Duodenal mucosa (tissue), 2 donors: ENCODE data around the gene ENDOV.

Experiments
- H3K27ac ChIP-seq: one replicate; pipeline ENCODE4 v1.7.0; 2013; ENCODE audit warnings: low read depth, low read length
- H3K27me3 ChIP-seq, 2 donors: one replicate each; pipeline ENCODE4 v1.7.0; 2013; ENCODE audit warnings: low read length in 2 of 2, control low read depth in 1 of 2; ENCODE audit not compliant: insufficient read depth in 2 of 2, control insufficient read depth in 1 of 2
- H3K36me3 ChIP-seq, 2 donors: one replicate each; pipeline ENCODE4 v1.7.0; 2013; ENCODE audit warnings: low read length in 2 of 2, control low read depth in 1 of 2; ENCODE audit not compliant: insufficient read depth in 2 of 2, control insufficient read depth in 1 of 2
- H3K4me1 ChIP-seq, 2 donors: one replicate each; pipeline ENCODE4 v1.7.0; 2013; ENCODE audit warnings: low read length in 2 of 2, control low read depth in 1 of 2; ENCODE audit not compliant: insufficient read depth in 2 of 2, control insufficient read depth in 1 of 2
- H3K4me3 ChIP-seq, 2 donors: one replicate each; pipeline ENCODE4 v1.7.0; 2013; ENCODE audit warnings: low read length in 2 of 2, low read depth in 1 of 2
- H3K9ac ChIP-seq, 2 donors: one replicate each; pipeline ENCODE4 v1.7.0; 2013; ENCODE audit warnings: low read length in 2 of 2, low read depth in 1 of 2
- H3K9me3 ChIP-seq, 2 donors: one replicate each; pipeline ENCODE4 v1.7.0; 2013; ENCODE audit warnings: low read length in 2 of 2, control low read depth in 1 of 2; ENCODE audit not compliant: control insufficient read depth in 1 of 2

Gene ENDOV

GRCh38 chr17:80387071-80387470 is 27.9 kb upstream of the ENDOV start:
- Histone ChIP-seq H3K4me3 (no peak overlapping the region), H3K36me3 (peaks cover 60 to 94% of the 10 kb centered on the region in 2 donors), H3K9ac (no peak overlapping the region), H3K9me3 (no peaks in the 10 kb centered on the region), H3K4me1 (no peaks in the 10 kb centered on the region), H3K27me3 (no peaks in the 10 kb centered on the region), H3K27ac (no peak overlapping the region)

- Histone ChIP-seq H3K9me3 (no peaks in the 10 kb centered on the region), H3K4me1 (no peaks in the 10 kb centered on the region), H3K9ac (no peak overlapping the region), H3K4me3 (no peak overlapping the region), H3K27ac (no peak overlapping the region), H3K36me3 (peaks cover 52 to 91% of the 10 kb centered on the region in 2 donors), H3K27me3 (no peaks in the 10 kb centered on the region)
Observed at GRCh38 chr17:80388175-80388574, 26.8 kb upstream of the ENDOV start.

- H3K4me1 ChIP-seq: no peaks in the 10 kb centered on the region
- no peaks in the 10 kb centered on the region for H3K27me3 ChIP-seq
- no peak overlapping the region for H3K27ac ChIP-seq
- no peak overlapping the region for H3K9ac ChIP-seq
- peaks cover 49 to 91% of the 10 kb centered on the region in 2 donors for H3K36me3 ChIP-seq
- H3K4me3 ChIP-seq: no peak overlapping the region
- H3K9me3 ChIP-seq: no peaks in the 10 kb centered on the region
Observed at GRCh38 chr17:80388601-80389000, 26.4 kb upstream of the ENDOV start.

- H3K27me3 ChIP-seq: no peaks in the 10 kb centered on the region
- H3K4me3 ChIP-seq: no peak overlapping the region
- H3K9ac ChIP-seq: no peak overlapping the region
- H3K36me3 ChIP-seq: peaks cover 48 to 91% of the 10 kb centered on the region in 2 donors
- H3K4me1 ChIP-seq: no peaks in the 10 kb centered on the region
- H3K9me3 ChIP-seq: no peaks in the 10 kb centered on the region
- H3K27ac ChIP-seq: no peak overlapping the region
Observed at GRCh38 chr17:80389011-80389995, 25.7 kb upstream of the ENDOV start.

- H3K4me3 ChIP-seq: no peak overlapping the region
- H3K27me3 ChIP-seq: no peaks in the 10 kb centered on the region
- no peaks in the 10 kb centered on the region for H3K9me3 ChIP-seq
- H3K36me3 ChIP-seq: peaks cover 30 to 70% of the 10 kb centered on the region in 2 donors
- H3K9ac ChIP-seq: no peak overlapping the region
- H3K4me1 ChIP-seq: no peaks in the 10 kb centered on the region
- no peak overlapping the region for H3K27ac ChIP-seq
Observed at GRCh38 chr17:80393241-80393890, 21.6 kb upstream of the ENDOV start.

GRCh38 chr17:80393961-80394360 is 21.0 kb upstream of the ENDOV start:
- Histone ChIP-seq H3K9me3 (no peaks in the 10 kb centered on the region), H3K4me3 (no peak overlapping the region), H3K9ac (no peak overlapping the region), H3K27me3 (no peaks in the 10 kb centered on the region), H3K36me3 (peaks cover 24 to 64% of the 10 kb centered on the region in 2 donors), H3K4me1 (no peaks in the 10 kb centered on the region), H3K27ac (no peak overlapping the region)

- no peaks in the 10 kb centered on the region for H3K4me1 ChIP-seq
- H3K27ac ChIP-seq: no peak overlapping the region
- H3K9me3 ChIP-seq: no peaks in the 10 kb centered on the region
- H3K4me3 ChIP-seq: no peak overlapping the region
- peaks cover 17 to 56% of the 10 kb centered on the region in 2 donors for H3K36me3 ChIP-seq
- no peaks in the 10 kb centered on the region for H3K27me3 ChIP-seq
- no peak overlapping the region for H3K9ac ChIP-seq
Observed at GRCh38 chr17:80394629-80395216, 20.2 kb upstream of the ENDOV start.

GRCh38 chr17:80395402-80396151 is 19.4 kb upstream of the ENDOV start:
- Histone ChIP-seq H3K4me1 (no peaks in the 10 kb centered on the region), H3K27me3 (no peaks in the 10 kb centered on the region), H3K27ac (no peak overlapping the region), H3K9ac (no peak overlapping the region), H3K4me3 (no peak overlapping the region), H3K36me3 (peaks cover 14 to 49% of the 10 kb centered on the region in 2 donors), H3K9me3 (no peaks in the 10 kb centered on the region)

- H3K27me3 ChIP-seq: no peaks in the 10 kb centered on the region
- H3K9me3 ChIP-seq: no peaks in the 10 kb centered on the region
Observed at GRCh38 chr17:80396157-80397033, 18.6 kb upstream of the ENDOV start.

More at GRCh38 chr17:80396157-80397033, 18.6 kb upstream of the ENDOV start:
- Histone ChIP-seq H3K36me3 (peaks cover 14 to 42% of the 10 kb centered on the region in 2 donors), H3K4me3 (no peak overlapping the region), H3K27ac (no peak overlapping the region), H3K9ac (no peak overlapping the region), H3K4me1 (no peaks in the 10 kb centered on the region)
